Measurements from ENCODE around the gene ABTB2. TPM values are rescaled to one million over a fixed set of nuclear protein-coding genes. Genes with fewer than 3 reads are reported as not detected.

ABTB2 gene
- total RNA-seq, 1 experiment from 2014 or later, result 46.3 TPM

GRCh38 chr11:34216706-34217105 is 141.1 kb downstream of the ABTB2 start:
- no peaks in the 10 kb centered on the region for H3K27me3 ChIP-seq (replicated peaks; ENCODE audit: insufficient read depth, low read depth, low read length, poor library complexity)
- no peak for DNase-seq (ENCODE audit: low spot score)
- H3K4me3 ChIP-seq (ENCODE audit: low read depth, low read length, poor library complexity, severe bottlenecking), result no peak overlapping the region
- POLR2A ChIA-PET (ENCODE audit: low non-redundant PET), result no interaction called here
- no peak overlapping the region for H3K27ac ChIP-seq (ENCODE audit: low read depth, low read length, poor library complexity, severe bottlenecking)
- no TSS peak for BruUV-seq (replicated peaks)
- intact Hi-C loops (cut with micrococcal nuclease; ENCODE audit: unreplicated experiment), result no loop called here
- no peaks in the 10 kb centered on the region for H3K9me3 ChIP-seq (ENCODE audit: low read depth, low read length, poor library complexity, severe bottlenecking)
- CTCF ChIA-PET, result no interaction called here
- H3K4me1 ChIP-seq (ENCODE audit: insufficient read depth, low read length, poor library complexity, severe bottlenecking), result peaks cover 3% of the 10 kb centered on the region
- H3K36me3 ChIP-seq (ENCODE audit: insufficient read depth, low read length, poor library complexity, severe bottlenecking), result no peaks in the 10 kb centered on the region
- TF ChIP-seq EZH2 (IDR thresholded peaks at IDR 0.05; ENCODE audit: borderline replicate concordance, low read depth, low read length, poor library complexity, severe bottlenecking), result no peak
- no peak for TF ChIP-seq CTCF (conservative IDR thresholded peaks at IDR 0.05; ENCODE audit: low read depth, low read length)

- Histone ChIP-seq H3K4me1 (ENCODE audit: insufficient read depth, low read length, poor library complexity, severe bottlenecking) (peaks cover 3% of the 10 kb centered on the region), H3K27me3 (replicated peaks; ENCODE audit: insufficient read depth, low read depth, low read length, poor library complexity) (no peaks in the 10 kb centered on the region), H3K4me3 (ENCODE audit: low read depth, low read length, poor library complexity, severe bottlenecking) (no peak overlapping the region), H3K9me3 (ENCODE audit: low read depth, low read length, poor library complexity, severe bottlenecking) (no peaks in the 10 kb centered on the region), H3K27ac (ENCODE audit: low read depth, low read length, poor library complexity, severe bottlenecking) (no peak overlapping the region), H3K36me3 (ENCODE audit: insufficient read depth, low read length, poor library complexity, severe bottlenecking) (no peaks in the 10 kb centered on the region)
- ChIA-PET CTCF (no interaction called here), POLR2A (ENCODE audit: low non-redundant PET) (no interaction called here)
- intact Hi-C loops (cut with micrococcal nuclease; ENCODE audit: unreplicated experiment), result no loop called here
- no TSS peak for BruUV-seq (replicated peaks)
- TF ChIP-seq EZH2 (IDR thresholded peaks at IDR 0.05; ENCODE audit: borderline replicate concordance, low read depth, low read length, poor library complexity, severe bottlenecking), result no peak
- TF ChIP-seq CTCF (conservative IDR thresholded peaks at IDR 0.05; ENCODE audit: low read depth, low read length), result no peak
- DNase-seq (ENCODE audit: low spot score), result no peak
Observed at GRCh38 chr11:34215806-34216453, 141.9 kb downstream of the ABTB2 start.

- no TSS peak for BruUV-seq (replicated peaks)
- no peak overlapping the region for H3K27ac ChIP-seq (ENCODE audit: low read depth, low read length, poor library complexity, severe bottlenecking)
- no peak for TF ChIP-seq EZH2 (IDR thresholded peaks at IDR 0.05; ENCODE audit: borderline replicate concordance, low read depth, low read length, poor library complexity, severe bottlenecking)
- no peak for TF ChIP-seq CTCF (conservative IDR thresholded peaks at IDR 0.05; ENCODE audit: low read depth, low read length)
- H3K4me3 ChIP-seq (ENCODE audit: low read depth, low read length, poor library complexity, severe bottlenecking), result no peak overlapping the region
- no peaks in the 10 kb centered on the region for H3K27me3 ChIP-seq (replicated peaks; ENCODE audit: insufficient read depth, low read depth, low read length, poor library complexity)
- intact Hi-C loops (cut with micrococcal nuclease; ENCODE audit: unreplicated experiment), result no loop called here
- DNase-seq (ENCODE audit: low spot score), result peak; percentile 46
- CTCF ChIA-PET, result no interaction called here
- no peaks in the 10 kb centered on the region for H3K36me3 ChIP-seq (ENCODE audit: insufficient read depth, low read length, poor library complexity, severe bottlenecking)
- H3K9me3 ChIP-seq (ENCODE audit: low read depth, low read length, poor library complexity, severe bottlenecking), result no peaks in the 10 kb centered on the region
- POLR2A ChIA-PET (ENCODE audit: low non-redundant PET), result no interaction called here
- peaks cover 3% of the 10 kb centered on the region for H3K4me1 ChIP-seq (ENCODE audit: insufficient read depth, low read length, poor library complexity, severe bottlenecking)
Observed at GRCh38 chr11:34214961-34215805, 142.6 kb downstream of the ABTB2 start.

Measured in A673 (cell line).